ENCODE results near the gene CCDC92. TPM values are rescaled to one million over a fixed set of nuclear protein-coding genes. Genes with fewer than 3 reads are reported as not detected.

CCDC92 gene
- total RNA-seq, 1 donor from 2014 or later: 48.6 TPM

- H3K36me3 ChIP-seq: peaks cover 2% of the 10 kb centered on the region
- DNase-seq (no peak), ATAC-seq (no peak)
- H3K27ac ChIP-seq: peak overlapping the region; percentile 2
- TF ChIP-seq CTCF (IDR thresholded peaks at IDR 0.05): no peak
- intact Hi-C loops (cut with DNase I): no loop called here
- no peaks in the 10 kb centered on the region for H3K27me3 ChIP-seq
- no peaks in the 10 kb centered on the region for H3K9me3 ChIP-seq
- H3K4me1 ChIP-seq: peaks cover 4% of the 10 kb centered on the region
- no peak overlapping the region for H3K4me3 ChIP-seq
Observed at GRCh38 chr12:124018539-124018938, 45.9 kb upstream of the CCDC92 start.

- H3K9me3 ChIP-seq: no peaks in the 10 kb centered on the region
- peaks cover 4% of the 10 kb centered on the region for H3K4me1 ChIP-seq
- no peaks in the 10 kb centered on the region for H3K27me3 ChIP-seq
- H3K4me3 ChIP-seq: no peak overlapping the region
- intact Hi-C loops (cut with DNase I): no loop called here
- DNase-seq: no peak
- H3K36me3 ChIP-seq: peaks cover 17% of the 10 kb centered on the region
- H3K27ac ChIP-seq: no peak overlapping the region
- no peak for ATAC-seq
- TF ChIP-seq CTCF (IDR thresholded peaks at IDR 0.05): no peak
Observed at GRCh38 chr12:124017064-124017463, 44.4 kb upstream of the CCDC92 start.

GRCh38 chr12:124015494-124016461 lies 43.1 kb upstream of the CCDC92 start:
- H3K4me3 ChIP-seq: no peak overlapping the region
- no peaks in the 10 kb centered on the region for H3K4me1 ChIP-seq
- H3K36me3 ChIP-seq: peaks cover 25% of the 10 kb centered on the region
- H3K27ac ChIP-seq: no peak overlapping the region
- DNase-seq (no peak), ATAC-seq (no peak)
- intact Hi-C loops (cut with DNase I): no loop called here
- H3K9me3 ChIP-seq: no peaks in the 10 kb centered on the region
- TF ChIP-seq CTCF (IDR thresholded peaks at IDR 0.05): no peak
- no peaks in the 10 kb centered on the region for H3K27me3 ChIP-seq

- Histone ChIP-seq H3K4me1 (peaks cover 2% of the 10 kb centered on the region), H3K4me3 (no peak overlapping the region), H3K27ac (no peak overlapping the region), H3K36me3 (peaks cover 25% of the 10 kb centered on the region), H3K9me3 (no peaks in the 10 kb centered on the region), H3K27me3 (no peaks in the 10 kb centered on the region)
- intact Hi-C loops (cut with DNase I): no loop called here
- TF ChIP-seq CTCF (IDR thresholded peaks at IDR 0.05): no peak
- ATAC-seq (no peak), DNase-seq (no peak)
Observed at GRCh38 chr12:124013073-124013472, 40.4 kb upstream of the CCDC92 start.

GRCh38 chr12:124011435-124012115 lies 38.9 kb upstream of the CCDC92 start:
- Histone ChIP-seq H3K4me1 (peaks cover 8% of the 10 kb centered on the region), H3K27ac (no peak overlapping the region), H3K4me3 (no peak overlapping the region), H3K36me3 (peaks cover 25% of the 10 kb centered on the region), H3K27me3 (no peaks in the 10 kb centered on the region), H3K9me3 (no peaks in the 10 kb centered on the region)
- ATAC-seq (no peak), DNase-seq (no peak)
- no peak for TF ChIP-seq CTCF (IDR thresholded peaks at IDR 0.05)
- intact Hi-C loops (cut with DNase I): no loop called here

Data from upper lobe of right lung (tissue), 1 donor.